GM04503 (cell line): ENCODE results near the gene C1orf87.

Experiments used
- DNase-seq: peaks from one replicate; pipeline ENCODE4 v3.0.0-alpha.2; 2012; ENCODE audit warnings: low read depth

The C1orf87 gene, protein sequence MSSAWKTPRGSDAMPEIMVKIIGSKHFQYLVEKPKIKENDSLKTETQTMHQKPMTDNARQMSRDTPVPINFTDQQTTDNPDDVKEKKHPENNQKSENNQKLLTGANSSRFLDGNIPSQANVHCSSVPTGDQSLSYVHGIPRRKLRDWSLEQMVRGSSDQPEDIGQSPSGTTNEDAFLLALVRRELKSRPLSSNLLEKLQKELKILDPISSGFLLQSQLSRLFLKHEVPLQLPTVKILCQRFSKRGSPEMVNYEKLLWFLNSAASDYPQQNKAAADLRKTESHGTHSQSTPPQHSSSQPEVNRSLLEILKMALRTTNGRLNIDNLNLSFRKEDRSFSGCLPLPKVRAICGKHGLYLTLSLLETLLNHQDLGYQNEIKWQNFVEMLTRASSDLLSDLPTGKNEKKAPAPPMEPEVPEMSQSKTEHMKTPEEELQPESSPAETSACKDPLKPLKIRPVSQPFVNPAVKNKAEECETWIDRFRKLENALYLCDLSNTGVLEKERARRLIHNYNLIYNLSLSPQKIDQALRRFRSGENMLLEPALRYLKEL

DNA sequence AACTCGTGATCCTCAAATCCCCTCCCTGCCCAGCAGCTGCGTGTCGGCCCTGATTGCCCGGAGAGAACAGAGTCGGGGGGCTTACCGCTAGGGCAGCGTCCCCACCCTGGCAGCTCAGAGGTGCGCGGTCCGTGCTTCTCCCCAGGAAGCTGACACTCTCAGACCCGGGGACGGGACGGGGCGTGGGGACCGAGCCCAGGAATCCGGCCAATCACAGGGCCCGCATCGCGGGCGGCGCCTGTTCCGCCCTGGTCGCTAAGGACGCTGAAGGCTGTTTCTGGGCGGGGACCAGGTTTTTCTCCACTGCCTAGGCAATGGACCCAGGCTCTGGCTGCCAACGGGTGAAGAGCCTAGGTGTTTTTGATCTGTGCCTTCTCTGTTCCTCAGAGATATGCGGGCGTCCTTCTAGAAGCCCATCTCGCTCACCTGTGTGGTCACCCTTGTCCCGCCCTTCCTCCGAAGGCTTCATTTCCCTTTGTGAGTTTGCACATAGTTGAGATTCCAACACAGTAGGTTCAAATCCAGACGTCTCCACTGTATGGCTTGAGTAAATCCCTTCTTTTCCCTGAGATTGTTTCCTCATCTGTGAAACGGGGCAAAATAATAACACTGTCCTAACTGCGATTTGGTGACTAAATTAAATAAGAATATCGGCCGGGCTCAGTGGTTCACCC is at the start of gene C1orf87:
Gene C1orf87 (minus strand): TSS at position 166 of the 674 bp plus-strand sequence. CDS start 1,127 bp downstream, outside the sequence.
- DNase-seq, result no peak

DNA sequence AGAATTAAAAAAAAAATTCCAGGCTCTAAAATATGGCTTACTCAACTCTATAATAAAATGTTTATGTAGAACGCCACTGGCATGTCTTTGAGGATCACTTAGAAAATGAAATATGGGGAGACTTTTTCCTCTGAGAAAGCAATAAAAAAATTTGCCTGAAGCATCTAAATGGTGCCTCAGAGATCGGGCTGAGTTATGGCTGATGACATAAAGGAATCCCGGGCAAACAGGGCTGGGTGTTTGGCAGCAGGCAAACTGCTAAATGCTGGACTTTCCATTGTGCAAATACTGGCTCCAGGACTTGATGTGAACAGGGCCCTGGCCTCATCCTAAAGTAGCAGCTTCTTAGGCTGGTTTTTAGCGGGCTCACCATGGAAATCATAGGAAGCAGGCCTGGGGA is 44.5 kb upstream of the C1orf87 start:
- DNase-seq, result peak; percentile 77

DNA sequence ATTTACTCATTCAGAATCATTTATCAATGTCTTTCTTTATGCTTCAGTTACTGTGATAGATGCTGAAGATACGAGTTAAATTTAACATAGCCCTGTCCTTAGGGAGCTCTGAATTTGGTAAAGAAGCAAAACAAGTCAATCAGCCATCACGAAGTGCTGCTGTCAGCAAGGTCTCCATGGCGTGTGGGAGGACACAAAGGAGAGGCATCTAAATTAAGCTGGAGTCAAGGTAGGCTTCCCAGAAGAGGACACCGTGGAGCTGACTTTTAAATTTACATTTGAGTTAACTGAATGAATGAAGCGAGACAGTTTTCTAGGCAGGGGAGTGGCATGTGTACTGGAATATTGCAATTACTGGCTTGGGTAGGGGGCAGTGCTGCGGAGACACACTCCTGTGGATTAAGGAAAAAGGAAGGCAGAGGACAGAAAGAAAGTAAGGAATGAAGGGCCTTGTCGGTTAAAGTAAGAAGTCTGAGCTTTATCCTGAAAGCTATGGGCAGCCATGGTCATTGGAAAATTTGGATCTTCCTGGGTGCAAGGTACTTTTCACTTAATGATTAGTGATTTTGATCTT is 41.3 kb upstream of the C1orf87 start:
- DNase-seq, result no peak

DNA sequence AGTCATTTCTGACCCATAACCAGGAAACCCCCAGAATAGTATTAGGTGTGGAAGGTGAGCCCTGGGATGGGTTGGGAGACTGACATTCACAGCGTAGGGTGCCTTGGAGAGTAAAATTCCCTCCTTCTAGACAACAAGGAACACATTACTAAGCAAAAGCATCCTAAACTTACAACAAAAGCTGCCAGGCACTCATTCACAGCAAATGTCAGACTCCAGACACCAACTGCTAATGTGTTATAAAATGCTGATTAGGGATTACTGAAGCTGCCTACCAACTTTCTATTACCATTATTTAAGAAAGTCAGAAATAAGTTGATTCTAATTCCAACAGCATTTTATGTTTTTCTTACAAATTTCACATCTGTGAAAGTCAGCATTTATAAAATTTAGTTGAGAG is 40.0 kb upstream of the C1orf87 start:
- DNase-seq, result no peak

DNA sequence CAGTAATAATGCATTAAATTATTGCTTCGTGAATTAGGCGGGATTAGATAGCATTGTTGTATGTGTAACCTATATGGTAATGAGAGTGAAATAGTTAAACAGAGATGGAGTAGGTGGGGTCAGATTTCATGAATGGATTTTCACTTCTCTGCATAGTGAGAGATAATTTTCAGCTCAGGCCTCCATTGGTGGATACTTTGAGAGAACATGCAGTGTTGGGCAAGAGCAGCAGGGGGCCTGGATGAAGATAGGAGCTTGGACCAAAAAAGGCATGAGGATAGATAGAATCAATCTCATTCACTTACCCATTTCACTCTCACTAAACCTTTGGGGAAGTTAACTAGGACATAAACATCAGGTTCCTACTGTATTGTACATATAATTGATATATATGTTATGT is 39.5 kb upstream of the C1orf87 start:
- no peak for DNase-seq

DNA sequence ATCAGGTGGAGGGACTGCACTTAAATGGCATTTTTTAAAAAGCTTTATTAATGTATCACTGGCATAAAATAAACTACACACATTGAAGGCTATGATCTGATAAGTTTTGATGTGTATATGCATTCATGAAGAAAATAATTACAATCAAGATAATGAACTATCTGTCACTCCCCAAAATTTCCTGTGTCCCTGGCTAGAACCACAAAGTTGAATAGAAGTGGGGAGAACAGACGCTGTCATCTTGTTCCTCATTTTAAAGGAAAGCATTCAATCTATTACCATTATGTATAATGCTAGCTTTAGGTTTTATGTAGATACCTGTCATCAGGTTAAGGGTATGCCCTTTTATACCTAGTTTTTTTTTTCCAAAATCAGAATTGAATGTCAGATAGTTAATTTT is 38.1 kb upstream of the C1orf87 start:
- DNase-seq, result no peak

DNA sequence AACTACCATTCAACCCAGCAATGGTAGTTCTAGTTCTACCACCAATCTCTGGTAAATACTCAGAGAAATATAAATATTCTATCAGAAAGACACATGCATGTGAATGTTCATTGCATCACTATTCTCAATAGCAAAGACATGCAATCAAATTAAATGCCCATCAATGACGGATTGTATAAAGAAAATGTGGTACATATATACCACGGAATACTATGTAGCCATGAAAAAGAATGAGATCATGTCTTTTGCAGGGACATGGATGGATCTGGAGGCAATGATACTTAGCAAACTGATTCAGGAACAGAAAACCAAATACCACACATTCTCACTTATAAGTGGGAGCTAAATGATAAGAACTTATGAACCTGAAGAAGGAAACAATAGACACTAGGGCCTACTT is 37.5 kb upstream of the C1orf87 start:
- no peak for DNase-seq

DNA sequence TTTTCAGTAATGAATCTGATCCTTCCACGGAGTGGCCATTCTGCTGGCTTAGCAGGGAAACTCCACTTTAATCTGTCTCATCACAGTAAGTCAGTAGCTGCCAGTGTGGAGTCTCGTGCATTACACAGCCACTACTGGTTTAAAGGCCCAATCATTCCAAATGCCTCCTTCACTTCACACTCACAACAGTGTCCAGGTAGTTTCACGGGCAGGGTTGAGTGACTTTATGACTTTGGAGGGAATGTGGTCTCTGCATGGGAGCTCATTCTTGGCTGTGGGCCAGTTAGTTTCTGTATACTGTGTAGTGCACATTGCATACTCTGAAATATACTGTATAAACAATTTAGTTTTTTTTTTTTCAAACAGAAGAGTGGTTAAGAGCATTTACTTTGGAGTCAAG is 34.6 kb upstream of the C1orf87 start:
- DNase-seq, result no peak

DNA sequence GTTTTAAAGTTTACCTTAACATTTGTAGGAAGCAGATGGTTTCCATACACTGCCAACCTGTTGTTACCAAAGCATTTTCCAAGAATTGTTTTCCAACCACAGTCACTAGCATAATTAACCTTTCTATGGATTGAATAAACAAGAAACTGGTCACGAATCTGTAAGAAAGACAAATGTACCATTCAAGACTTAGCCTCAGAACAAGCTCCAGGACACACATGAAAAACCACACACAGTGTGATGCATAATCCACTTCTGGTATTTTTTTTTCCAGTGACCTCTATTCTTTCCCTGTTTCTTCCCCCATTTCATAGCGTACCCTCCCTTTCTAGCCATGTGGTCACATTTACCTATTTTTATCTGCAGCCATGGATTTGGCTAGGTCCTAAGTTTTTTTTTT is 29.6 kb upstream of the C1orf87 start:
- no peak for DNase-seq

DNA sequence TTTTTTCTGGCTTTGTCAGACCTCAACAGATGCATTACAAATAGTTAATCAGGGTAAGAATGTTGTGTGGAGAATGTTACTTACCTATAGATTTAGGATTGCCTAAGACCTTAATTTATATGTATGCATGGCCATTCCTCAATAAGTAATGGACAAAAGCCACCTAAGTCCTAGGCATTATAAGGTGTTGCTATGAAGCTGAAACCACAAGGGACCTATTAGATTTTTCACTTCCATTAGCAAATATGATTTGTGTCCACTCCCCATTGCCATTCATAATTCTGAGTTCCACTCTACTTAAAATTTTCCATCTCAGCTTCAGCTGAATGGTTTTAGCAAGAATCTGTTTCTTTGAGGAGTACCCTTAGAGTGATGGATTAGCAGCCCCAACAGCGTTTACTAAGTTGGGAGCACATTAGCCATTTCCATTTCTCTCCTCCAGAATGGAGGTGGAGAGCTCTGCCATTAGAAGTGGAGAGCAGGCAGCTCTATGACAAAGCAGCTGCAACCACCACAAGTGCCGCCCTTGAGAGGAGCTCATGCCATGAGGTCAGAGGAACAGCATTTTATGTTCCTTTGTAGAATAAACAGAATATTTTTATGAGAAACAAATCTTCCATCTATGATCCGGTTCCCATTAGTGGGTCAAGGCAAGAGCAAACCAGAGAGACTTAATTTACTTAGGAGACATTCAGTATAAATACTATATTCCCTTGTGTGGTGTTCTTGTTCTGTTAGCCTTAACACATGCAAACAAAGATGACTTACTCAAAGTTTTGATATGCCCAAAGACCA is 28.9 kb upstream of the C1orf87 start:
- DNase-seq, result no peak

DNA sequence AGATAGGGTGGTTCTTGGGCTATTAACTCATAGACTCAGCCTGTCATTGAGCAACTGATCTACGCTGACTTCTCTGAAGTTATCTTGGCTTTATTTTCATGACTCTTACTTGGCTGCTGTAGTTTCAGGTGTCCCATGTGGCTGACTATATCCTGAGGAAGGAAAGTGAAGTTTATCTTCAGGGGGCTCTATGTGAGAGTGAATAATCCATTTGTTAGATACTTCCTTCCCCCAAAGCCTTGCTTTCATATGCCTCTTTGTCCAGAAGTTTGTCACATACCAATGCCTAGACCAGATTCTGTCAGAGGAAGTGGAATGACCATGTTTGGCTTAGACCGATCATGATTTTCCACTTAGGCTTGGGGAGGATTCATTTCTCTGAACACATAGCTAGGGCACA is 27.9 kb upstream of the C1orf87 start:
- DNase-seq, result no peak

DNA sequence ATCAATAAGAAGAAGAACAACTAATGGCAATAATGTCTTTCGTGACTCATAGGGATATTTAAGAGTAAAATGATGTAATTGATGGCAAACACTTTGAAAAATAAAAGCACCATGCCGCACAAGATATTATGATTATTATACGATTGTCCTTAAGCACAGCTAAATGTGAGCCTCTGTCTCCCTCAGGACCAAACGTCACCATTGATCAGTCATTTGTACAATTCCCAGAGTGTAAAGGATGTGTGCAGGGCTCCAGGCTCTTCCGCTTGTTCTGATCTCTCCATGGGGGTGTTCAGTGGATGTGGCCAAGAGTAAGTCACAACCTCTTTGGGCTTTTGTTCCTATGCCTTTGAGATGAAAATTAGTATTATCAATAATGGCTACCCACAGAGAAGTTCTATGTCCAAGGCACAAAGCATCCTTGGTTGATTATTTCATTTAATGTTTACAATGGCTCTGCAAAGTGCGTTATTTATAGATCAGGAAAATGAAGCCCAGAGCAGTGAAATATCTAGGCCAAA is 17.7 kb upstream of the C1orf87 start:
- DNase-seq, result no peak

DNA sequence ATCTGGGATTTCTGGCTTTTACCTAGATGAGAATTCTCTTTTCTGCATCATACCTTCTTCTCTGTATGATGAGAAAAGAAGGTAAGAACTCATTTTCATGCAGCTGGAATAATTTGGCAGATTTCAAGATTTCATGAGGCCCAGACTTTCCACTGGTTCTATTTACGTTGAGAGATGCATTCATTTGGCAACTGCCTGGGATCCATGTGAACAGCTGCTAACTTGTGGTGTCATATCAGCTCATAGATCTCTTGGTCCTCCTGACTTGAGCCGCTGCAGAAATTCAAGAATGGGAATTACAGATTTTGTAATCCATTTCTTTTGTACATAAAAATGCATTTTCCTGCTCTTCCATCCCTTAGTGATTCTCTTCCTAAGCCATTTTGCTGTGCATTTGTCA is 17.1 kb upstream of the C1orf87 start:
- no peak for DNase-seq

DNA sequence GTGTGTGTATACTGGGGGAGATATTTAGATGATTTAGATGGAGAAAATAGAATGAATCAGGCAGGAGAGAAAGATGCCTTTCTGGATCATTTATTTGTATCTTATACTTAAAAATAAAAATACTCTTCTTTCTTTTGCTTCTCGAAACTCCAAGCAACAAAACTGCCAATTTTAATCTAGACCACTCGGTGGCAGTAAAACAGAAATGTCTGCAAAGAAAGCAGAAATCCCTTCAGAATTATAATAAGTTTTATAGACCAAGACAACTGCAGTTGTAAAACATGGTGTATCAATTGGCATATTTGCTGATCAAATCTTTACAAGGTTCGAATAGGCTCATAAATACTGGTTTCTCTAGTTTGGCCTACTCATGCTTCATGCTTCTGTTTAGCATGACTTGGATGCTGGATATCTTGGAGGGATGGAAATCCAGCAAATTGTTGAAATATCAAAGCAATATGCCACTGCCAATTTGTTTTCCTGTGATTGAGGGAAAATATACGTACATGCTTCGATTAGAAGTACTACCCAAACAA is 15.1 kb upstream of the C1orf87 start:
- DNase-seq, result no peak

DNA sequence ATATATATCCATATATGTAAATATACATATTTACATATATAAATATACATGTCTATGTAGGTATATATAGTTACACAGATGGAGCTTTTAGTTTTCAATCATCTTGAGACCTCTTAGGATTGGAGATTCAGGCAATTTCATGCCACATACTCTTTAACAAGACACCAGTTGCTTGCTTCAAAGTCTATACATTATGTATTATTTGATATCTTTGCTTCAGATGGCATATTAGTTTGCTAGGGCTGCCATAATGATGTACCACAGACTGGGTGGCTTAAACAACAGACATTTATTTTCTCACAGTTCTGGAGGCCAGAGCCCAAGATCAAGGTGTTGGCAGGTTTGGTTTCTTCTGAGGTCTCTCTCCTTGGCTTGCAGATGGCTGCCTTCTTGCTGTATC is 14.1 kb upstream of the C1orf87 start:
- no peak for DNase-seq

DNA sequence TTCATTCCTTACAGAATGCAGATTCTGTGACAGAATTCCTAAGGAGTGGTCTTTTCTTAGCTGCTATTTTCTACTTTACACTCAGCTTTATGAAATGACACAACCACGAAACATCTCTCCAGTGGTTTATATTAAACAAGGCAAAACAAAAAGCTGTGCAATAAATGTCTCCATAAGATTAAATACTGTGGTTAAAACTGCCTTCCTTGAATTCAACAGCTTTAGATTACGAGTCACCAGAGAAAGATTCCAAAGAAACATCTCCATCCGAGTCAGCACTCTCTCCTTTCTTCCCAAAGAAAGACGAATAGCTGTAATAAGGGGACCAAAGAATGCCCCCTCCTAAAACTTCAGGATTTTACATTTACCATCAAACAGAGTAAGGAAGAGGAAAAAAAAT is 4.6 kb upstream of the C1orf87 start:
- peak; percentile 13 for DNase-seq

DNA sequence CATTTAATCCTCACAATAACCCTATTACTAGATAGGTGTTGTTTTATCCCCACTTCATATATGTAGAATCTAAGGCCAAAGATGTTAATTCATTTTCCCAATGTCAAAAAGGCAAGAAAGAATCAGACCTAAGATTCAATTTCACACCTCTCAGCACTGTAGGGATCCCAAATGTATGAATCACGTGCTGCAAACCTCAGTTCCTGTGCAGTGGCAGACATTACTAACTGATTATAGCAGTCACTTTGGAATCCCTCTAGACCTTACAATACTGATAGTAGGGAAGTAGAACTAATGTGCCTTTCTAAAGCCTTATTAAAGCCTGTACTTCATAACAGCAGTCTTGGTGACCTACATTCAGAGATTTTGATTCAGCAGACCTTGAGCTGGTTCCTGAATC is 2.3 kb downstream of the C1orf87 start:
- no peak for DNase-seq

DNA sequence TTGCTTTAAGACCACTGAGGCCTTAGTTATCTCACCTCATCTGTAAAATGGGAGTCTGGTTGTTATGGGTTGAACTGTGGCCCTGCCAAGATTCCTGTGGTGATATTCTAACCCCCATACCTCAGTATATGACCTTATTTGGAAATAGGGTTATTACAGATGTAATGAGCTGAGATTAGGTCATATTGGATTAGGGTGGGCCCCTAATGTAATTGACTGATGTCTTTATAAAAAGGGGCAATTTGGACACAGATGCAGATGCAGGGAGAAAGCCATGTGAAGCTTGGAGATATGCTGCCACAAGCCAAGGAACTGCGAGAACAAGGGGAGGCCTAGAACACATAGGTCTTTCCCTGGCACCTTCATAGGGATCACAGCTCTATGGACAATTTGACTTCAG is 3.9 kb downstream of the C1orf87 start:
- DNase-seq, result no peak

DNA sequence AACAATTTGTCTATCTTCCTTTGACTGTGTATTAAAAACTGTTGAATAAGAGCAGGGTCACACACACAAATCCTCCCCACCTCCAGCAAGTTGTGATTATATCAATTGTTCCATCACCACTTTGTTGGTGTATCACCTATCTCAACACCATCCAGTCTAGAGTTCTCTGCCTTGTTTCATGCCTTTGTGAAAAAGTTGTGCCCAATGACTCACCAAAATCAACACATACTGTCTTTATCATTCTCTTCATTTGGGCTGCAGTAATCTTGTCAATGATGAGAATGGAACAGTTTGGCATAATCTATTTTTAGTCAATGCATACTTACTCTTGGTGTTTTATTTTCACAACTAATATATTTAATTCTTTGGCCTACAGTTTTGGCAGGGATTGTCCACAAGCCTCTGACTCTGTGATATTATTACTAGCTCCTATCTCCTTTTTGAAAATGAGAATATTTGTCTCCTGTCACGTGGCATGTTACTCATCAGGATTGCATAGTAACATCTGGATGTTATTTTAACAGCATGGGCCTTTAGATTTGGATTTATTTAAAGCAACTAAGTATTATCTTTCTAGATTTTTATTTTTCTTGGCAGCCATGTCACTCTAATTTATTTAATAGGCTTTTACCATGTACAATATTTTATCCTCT is 5.1 kb downstream of the C1orf87 start:
- DNase-seq, result peak; percentile 32

DNA sequence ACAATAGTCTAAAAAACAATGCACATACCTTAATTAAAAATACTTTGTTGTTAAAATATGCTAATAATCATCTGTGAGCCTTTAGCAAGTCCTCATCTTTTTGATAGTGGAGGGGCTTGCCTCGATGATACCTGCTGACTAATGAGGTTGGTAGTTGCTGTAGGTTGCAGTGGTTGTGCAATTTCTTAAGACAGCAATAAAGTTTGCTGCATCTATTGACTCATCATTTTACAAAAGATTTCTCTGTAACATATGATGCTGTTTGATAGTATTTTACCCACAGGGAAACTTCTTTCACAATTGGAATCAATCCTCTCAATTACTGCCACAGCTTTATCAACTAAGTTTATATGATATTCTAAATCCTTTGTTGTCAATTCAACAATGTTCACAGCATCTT is 7.6 kb downstream of the C1orf87 start:
- DNase-seq, result no peak

DNA sequence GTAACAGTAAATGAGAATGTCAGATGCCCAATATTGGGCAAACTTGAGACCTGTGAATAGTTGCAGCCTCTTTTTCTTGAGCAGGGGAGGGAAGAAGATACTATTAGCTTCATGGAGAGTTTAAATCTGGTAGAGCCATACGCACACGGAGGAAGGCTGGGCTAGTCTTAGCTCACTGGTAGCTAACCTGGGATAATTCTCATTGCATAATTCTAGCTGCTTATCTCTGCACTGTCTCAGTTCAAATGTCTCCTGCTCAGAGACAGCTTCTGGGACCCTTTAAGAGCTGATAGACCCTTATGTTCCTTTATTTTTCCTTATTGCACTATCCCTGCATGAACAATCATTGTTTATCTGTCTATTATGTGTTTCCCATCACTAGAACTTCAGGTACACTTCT is 8.4 kb downstream of the C1orf87 start:
- DNase-seq, result no peak
